Epidermal melanocyte (primary cell): Measurements from ENCODE around the gene CCDC112.

Source experiments
- DNase-seq: peaks from one replicate; pipeline ENCODE4 v3.0.0; 2011; ENCODE audit warnings: low spot score; ENCODE audit not compliant: insufficient read length

CCDC112 gene

GRCh38 chr5:115317736-115318135, 21.3 kb upstream of the CCDC112 start:
- no peak for DNase-seq

- no peak for DNase-seq
Observed at GRCh38 chr5:115317320-115317719, 20.9 kb upstream of the CCDC112 start.

- DNase-seq = no peak
Observed at GRCh38 chr5:115313632-115314031, 17.2 kb upstream of the CCDC112 start.

- DNase-seq = no peak
Observed at GRCh38 chr5:115313052-115313451, 16.6 kb upstream of the CCDC112 start.

GRCh38 chr5:115309751-115310370, 13.4 kb upstream of the CCDC112 start:
- no peak for DNase-seq

- no peak for DNase-seq
Observed at GRCh38 chr5:115308815-115309214, 12.4 kb upstream of the CCDC112 start.

- DNase-seq = no peak
Observed at GRCh38 chr5:115306011-115306536, 9.6 kb upstream of the CCDC112 start.

- DNase-seq = no peak
Observed at GRCh38 chr5:115304496-115304895, 8.0 kb upstream of the CCDC112 start.

GRCh38 chr5:115298811-115299210, 2.4 kb upstream of the CCDC112 start:
- DNase-seq = no peak

- no peak for DNase-seq
Observed at GRCh38 chr5:115297031-115297430, 577 bp upstream of the CCDC112 start.

GRCh38 chr5:115295777-115296123, 704 bp downstream of the CCDC112 start:
- no peak for DNase-seq

GRCh38 chr5:115291397-115291796, 5.1 kb downstream of the CCDC112 start:
- DNase-seq = no peak

- DNase-seq = no peak
Observed at GRCh38 chr5:115289104-115289503, 7.3 kb downstream of the CCDC112 start.

- no peak for DNase-seq
Observed at GRCh38 chr5:115284021-115284420, 12.4 kb downstream of the CCDC112 start.

- DNase-seq = no peak
Observed at GRCh38 chr5:115282131-115282530, 14.3 kb downstream of the CCDC112 start.

- DNase-seq = no peak
Observed at GRCh38 chr5:115274584-115274983, 21.9 kb downstream of the CCDC112 start.

- DNase-seq = no peak
Observed at GRCh38 chr5:115272297-115272958, 24.0 kb downstream of the CCDC112 start.

- DNase-seq = no peak
Observed at GRCh38 chr5:115271295-115272050, 25.0 kb downstream of the CCDC112 start.

- no peak for DNase-seq
Observed at GRCh38 chr5:115267617-115268016, 28.8 kb downstream of the CCDC112 start.

GRCh38 chr5:115265220-115265619, 31.2 kb downstream of the CCDC112 start:
- DNase-seq = no peak

GRCh38 chr5:115264786-115265185, 31.7 kb downstream of the CCDC112 start:
- no peak for DNase-seq

- no peak for DNase-seq
Observed at GRCh38 chr5:115263078-115263380, 33.4 kb downstream of the CCDC112 start.
